HG02938 (cell line): ENCODE data around the gene C3orf70.

ENCODE experiments used
- ATAC-seq: cut with Tn5 transposase; IDR thresholded peaks from one replicate; pipeline ENCODE4 v1.9.1; 2021; ENCODE audit warnings: mild to moderate bottlenecking, moderate library complexity; ENCODE audit not compliant: unreplicated experiment

C3orf70 gene

GRCh38 chr3:185089343-185089742 is 63.5 kb downstream of the C3orf70 start:
- no peak for ATAC-seq

GRCh38 chr3:185087419-185087818 is 65.4 kb downstream of the C3orf70 start:
- no peak for ATAC-seq

- no peak for ATAC-seq
Measured at GRCh38 chr3:185084901-185085300, 68.0 kb downstream of the C3orf70 start.

- no peak for ATAC-seq
Measured at GRCh38 chr3:185084402-185084801, 68.5 kb downstream of the C3orf70 start.

GRCh38 chr3:185082829-185083228 is 70.0 kb downstream of the C3orf70 start:
- ATAC-seq: no peak

GRCh38 chr3:185082149-185082548 is 70.7 kb downstream of the C3orf70 start:
- ATAC-seq: no peak

- no peak for ATAC-seq
Measured at GRCh38 chr3:185081521-185081920, 71.3 kb downstream of the C3orf70 start.

- ATAC-seq: no peak
Measured at GRCh38 chr3:185079625-185080024, 73.2 kb downstream of the C3orf70 start.

GRCh38 chr3:185076219-185076618 is 76.6 kb downstream of the C3orf70 start:
- no peak for ATAC-seq

GRCh38 chr3:185075547-185075946 is 77.3 kb downstream of the C3orf70 start:
- no peak for ATAC-seq

- no peak for ATAC-seq
Measured at GRCh38 chr3:185071287-185071800, 81.5 kb downstream of the C3orf70 start.

GRCh38 chr3:185070491-185071286 is 82.2 kb downstream of the C3orf70 start:
- ATAC-seq: no peak

GRCh38 chr3:185069037-185070030 is 83.5 kb downstream of the C3orf70 start:
- no peak for ATAC-seq

GRCh38 chr3:185067173-185067572 is 85.7 kb downstream of the C3orf70 start:
- ATAC-seq: no peak

- no peak for ATAC-seq
Measured at GRCh38 chr3:185066251-185066650, 86.6 kb downstream of the C3orf70 start.

- ATAC-seq: no peak
Measured at GRCh38 chr3:185065059-185065458, 87.8 kb downstream of the C3orf70 start.

GRCh38 chr3:185063431-185063830 is 89.4 kb downstream of the C3orf70 start:
- no peak for ATAC-seq

GRCh38 chr3:185062191-185062590 is 90.7 kb downstream of the C3orf70 start:
- ATAC-seq: no peak

GRCh38 chr3:185060655-185061054 is 92.2 kb downstream of the C3orf70 start:
- no peak for ATAC-seq

- no peak for ATAC-seq
Measured at GRCh38 chr3:185059766-185060165, 93.1 kb downstream of the C3orf70 start.

GRCh38 chr3:185058796-185059195 is 94.1 kb downstream of the C3orf70 start:
- ATAC-seq: no peak
